Measurements from ENCODE around the gene TBC1D1.

Gene TBC1D1, protein sequence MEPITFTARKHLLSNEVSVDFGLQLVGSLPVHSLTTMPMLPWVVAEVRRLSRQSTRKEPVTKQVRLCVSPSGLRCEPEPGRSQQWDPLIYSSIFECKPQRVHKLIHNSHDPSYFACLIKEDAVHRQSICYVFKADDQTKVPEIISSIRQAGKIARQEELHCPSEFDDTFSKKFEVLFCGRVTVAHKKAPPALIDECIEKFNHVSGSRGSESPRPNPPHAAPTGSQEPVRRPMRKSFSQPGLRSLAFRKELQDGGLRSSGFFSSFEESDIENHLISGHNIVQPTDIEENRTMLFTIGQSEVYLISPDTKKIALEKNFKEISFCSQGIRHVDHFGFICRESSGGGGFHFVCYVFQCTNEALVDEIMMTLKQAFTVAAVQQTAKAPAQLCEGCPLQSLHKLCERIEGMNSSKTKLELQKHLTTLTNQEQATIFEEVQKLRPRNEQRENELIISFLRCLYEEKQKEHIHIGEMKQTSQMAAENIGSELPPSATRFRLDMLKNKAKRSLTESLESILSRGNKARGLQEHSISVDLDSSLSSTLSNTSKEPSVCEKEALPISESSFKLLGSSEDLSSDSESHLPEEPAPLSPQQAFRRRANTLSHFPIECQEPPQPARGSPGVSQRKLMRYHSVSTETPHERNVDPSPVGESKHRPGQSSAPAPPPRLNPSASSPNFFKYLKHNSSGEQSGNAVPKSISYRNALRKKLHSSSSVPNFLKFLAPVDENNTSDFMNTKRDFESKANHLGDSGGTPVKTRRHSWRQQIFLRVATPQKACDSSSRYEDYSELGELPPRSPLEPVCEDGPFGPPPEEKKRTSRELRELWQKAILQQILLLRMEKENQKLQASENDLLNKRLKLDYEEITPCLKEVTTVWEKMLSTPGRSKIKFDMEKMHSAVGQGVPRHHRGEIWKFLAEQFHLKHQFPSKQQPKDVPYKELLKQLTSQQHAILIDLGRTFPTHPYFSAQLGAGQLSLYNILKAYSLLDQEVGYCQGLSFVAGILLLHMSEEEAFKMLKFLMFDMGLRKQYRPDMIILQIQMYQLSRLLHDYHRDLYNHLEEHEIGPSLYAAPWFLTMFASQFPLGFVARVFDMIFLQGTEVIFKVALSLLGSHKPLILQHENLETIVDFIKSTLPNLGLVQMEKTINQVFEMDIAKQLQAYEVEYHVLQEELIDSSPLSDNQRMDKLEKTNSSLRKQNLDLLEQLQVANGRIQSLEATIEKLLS (N-terminal part only)

DNA sequence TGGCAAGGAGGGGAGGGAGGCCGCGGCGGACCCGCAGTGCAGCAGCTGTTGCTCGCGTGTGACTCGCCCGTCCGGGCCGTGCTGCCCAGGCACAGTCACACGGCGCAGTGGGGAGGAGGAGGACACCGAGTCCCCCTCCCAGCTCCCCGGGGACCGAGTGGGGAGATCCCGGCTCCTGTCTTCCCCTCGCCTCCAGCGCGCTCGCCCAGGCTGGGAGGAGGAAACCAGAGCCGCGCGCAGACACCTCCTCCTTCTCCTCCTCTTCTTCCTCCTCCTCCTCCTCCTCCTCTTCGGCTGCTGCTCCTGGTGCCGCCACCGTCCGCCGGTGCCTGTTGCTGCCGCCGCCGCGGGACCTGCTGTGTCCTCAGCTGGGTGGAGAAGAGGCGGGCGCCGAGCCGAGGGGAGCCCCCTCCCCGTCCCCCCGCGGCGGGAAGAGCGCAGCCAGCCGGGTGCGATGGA is at the start of gene TBC1D1:
Gene TBC1D1, plus strand, starts transcription at position 284 of the 459 bp plus-strand sequence. CDS start 11,012 bp downstream, outside the sequence.
- DNase-seq (ENCODE audit: low read depth in 2 of 2): peak; percentile 4 to 19

- no peak for DNase-seq (ENCODE audit: low read depth in 2 of 2)
Measured at GRCh38 chr4:37844204-37844603, 46.7 kb upstream of the TBC1D1 start.

- DNase-seq (ENCODE audit: low read depth in 2 of 2): no peak
Measured at GRCh38 chr4:37845201-37845600, 45.7 kb upstream of the TBC1D1 start.

- no peak for DNase-seq (ENCODE audit: low read depth in 2 of 2)
Measured at GRCh38 chr4:37847311-37847884, 43.5 kb upstream of the TBC1D1 start.

- no peak for DNase-seq (ENCODE audit: low read depth in 2 of 2)
Measured at GRCh38 chr4:37852376-37852775, 38.5 kb upstream of the TBC1D1 start.

- DNase-seq (ENCODE audit: low read depth in 2 of 2): no peak
Measured at GRCh38 chr4:37858112-37858511, 32.8 kb upstream of the TBC1D1 start.

DNA sequence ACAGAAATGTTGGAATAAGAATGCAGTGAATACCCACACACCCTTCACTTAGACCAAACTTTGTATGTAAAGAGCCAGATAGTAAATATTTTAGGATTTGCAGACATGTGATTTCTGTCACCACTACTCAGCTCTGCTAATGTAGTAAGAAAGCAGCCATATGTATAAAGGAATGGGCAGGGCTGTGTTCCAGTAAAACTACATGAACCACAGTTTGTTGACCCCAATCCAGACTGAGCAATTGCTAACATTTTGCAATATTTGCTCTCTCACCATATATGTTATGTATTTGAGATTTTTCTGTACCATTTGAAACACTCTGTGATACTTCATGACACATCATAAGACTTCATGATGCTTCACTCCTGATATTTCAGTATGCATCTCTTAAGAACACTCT is 32.0 kb upstream of the TBC1D1 start:
- DNase-seq (ENCODE audit: low read depth in 2 of 2): no peak

GRCh38 chr4:37860266-37860665 is 30.6 kb upstream of the TBC1D1 start:
- no peak for DNase-seq (ENCODE audit: low read depth in 2 of 2)

- no peak for DNase-seq (ENCODE audit: low read depth in 2 of 2)
Measured at GRCh38 chr4:37862961-37863360, 27.9 kb upstream of the TBC1D1 start.

DNA sequence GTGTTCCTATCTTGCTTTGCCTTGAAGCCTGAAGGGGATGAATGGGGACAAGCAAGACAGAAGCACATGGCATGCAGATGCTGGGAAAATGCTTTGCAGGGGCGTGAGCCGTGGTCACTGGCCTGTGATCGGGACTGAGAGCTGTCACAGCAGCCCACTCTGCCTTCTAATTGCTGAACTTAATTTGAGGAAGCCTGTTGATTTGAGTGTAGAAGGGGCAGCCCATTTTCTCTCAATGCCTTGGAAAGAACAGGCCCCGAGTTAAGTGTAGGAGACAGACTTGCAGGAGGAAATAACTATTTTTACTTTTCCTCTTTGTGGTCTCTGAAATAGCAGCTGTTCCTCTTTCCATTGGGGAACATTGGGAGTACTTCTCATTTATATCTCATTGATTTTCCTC is 26.1 kb upstream of the TBC1D1 start:
- no peak for DNase-seq (ENCODE audit: low read depth in 2 of 2)

DNA sequence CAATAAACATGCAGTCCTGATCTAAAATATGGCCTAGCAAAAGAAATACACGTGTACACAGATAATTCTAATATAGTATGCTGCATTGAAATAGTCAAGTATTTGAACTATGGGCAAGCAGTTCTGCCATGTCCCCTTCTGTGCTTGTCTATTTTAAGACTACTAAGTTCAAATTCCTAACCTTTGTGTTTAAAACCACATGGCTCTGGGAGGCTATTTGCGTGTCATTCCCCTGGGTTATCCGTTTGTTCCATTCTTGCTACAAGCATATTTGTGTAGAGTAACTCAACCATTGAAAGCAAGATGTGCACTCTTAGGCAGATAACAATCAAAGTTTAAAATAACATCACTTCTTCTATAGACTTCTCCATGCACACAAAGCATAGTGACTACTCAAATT is 25.4 kb upstream of the TBC1D1 start:
- DNase-seq (ENCODE audit: low read depth in 2 of 2): no peak

DNA sequence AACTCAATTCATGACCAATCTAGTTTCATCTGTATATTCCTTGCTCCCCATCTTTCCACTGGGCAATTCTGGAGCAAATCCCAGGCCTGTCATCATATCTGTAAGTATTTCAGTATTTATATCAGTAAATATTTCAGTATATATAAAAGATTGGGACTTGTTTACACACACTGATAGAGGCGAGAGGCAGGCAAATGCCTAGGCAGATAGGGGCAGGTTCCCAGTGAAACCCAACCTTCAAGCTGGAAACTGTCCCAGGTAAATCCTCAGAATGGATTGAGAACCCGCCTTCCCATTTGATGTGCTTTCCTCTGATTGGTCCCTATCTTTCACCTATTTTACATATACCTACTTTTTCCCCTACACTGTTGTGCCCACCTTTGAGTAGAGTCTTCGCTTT is 23.8 kb upstream of the TBC1D1 start:
- DNase-seq (ENCODE audit: low read depth in 2 of 2): no peak

GRCh38 chr4:37868238-37868637 is 22.6 kb upstream of the TBC1D1 start:
- DNase-seq (ENCODE audit: low read depth in 2 of 2): no peak

DNA sequence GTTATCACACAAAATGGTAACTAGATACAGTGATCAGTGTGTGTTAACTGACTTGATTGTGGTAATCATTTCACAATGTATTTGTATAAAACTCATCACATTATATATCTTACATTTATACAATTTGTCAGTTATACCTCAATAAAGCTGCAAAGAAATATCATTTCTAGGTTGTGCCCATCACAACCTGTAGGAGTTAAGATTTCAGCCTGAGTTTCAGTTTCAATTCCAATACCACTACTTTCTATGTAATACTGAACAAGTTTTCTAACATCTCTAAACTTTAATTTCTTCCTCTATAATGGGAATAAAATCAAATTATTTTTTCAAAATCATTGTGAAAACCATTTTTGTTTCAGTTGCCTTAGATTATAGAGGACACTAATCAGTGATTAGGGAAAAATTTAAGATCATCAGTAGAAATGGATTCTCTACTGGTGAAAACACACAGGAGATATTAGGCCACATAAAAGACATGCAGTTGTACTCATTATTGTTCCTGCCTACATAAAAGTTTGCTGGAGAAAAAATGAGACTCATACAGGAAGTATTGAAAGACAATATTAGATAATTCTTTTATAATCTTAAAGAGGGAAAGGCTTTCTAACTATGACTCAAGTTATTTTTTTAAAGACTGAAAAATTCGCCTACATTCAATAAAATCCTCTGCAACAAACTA is 18.4 kb upstream of the TBC1D1 start:
- DNase-seq (ENCODE audit: low read depth in 2 of 2): no peak

GRCh38 chr4:37873386-37873785 is 17.5 kb upstream of the TBC1D1 start:
- no peak for DNase-seq (ENCODE audit: low read depth in 2 of 2)

GRCh38 chr4:37876156-37876555 is 14.7 kb upstream of the TBC1D1 start:
- no peak for DNase-seq (ENCODE audit: low read depth in 2 of 2)

DNA sequence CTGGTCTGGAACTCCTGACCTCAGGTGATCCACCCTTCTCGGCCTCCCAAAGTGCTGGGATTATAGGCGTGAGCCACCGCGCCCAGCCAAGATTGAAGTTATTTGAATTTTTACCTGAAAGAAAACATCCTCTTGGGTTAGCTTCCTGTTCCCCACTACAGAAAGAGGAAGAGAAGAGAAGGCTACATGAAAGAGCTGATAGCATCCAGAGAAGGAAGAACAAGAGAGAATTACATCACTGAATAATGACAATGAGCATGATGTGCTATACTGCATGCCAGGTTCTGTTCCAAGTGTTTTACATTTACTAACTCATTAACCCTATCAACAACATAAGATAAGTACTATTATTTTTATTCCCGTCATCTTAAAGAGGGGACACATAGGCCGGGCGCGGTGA is 11.5 kb upstream of the TBC1D1 start:
- DNase-seq (ENCODE audit: low read depth in 2 of 2): no peak

- DNase-seq (ENCODE audit: low read depth in 2 of 2): no peak
Measured at GRCh38 chr4:37881811-37882210, 9.1 kb upstream of the TBC1D1 start.

DNA sequence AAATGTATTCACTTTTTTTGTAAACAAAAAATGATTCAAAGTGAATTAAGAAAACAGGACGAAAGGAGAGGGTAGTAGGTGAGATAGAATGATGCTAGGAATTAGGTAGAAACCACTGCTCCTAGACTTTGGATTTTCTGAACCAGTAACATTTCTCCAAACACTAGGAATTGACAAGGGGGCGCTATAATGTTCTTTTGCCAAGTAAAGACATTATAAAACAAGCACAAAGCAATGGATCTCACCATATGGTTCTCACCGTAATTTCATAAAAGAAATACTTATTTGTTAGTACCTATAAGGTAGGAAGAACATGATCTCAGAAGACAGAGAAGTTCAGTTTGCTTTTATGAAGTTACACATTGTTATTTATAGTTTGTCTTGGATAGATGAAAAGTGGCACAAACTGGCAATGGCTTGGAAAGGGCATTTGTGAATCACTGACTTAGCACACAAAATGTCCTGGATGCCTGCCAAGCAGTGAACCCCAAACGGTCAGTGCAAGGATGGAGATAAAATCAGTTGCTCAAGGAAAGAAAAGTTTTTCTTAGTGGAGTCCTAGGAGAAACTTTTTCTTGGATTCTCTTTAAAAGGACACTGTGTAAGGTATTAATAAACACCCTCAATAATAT is 8.1 kb upstream of the TBC1D1 start:
- no peak for DNase-seq (ENCODE audit: low read depth in 2 of 2)

DNA sequence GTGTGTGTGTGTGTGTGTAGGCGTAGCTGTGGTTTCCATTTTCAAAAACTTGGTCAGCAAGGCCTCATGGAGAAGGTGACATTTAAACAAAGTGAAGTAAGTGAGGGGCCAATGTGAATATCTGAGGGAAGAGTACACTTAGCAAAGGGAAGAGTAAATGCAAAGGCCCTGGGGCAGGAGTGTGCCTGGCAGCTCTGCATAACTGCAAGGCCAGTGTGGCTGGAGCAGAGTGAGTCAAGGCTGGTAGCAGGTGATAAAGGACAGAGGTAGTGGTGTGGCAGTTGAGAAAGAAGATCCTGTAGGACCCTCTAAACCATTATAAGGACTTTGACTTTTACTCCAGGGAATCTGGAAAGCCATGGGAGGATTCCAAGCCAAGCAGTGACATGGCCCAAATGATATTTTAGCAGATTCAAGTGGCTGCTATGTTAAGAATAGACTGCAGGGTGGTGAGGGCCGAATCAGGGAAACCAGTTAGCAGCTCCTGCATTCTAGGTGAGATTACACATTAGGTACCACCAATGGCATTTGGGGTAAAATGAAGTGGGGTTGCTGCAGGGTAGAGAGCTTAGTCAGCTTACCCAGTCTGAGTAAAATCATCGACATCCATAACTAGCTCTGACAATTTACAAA is 5.9 kb upstream of the TBC1D1 start:
- DNase-seq (ENCODE audit: low read depth in 2 of 2): no peak
